Esophagus (tissue), 2 donors: ENCODE measurements around the gene CLRN1. TPM values are rescaled to one million over a fixed set of nuclear protein-coding genes. Genes with fewer than 3 reads are reported as not detected.

ENCODE experiments used
- H3K27ac ChIP-seq, 2 donors: one replicate each; pipeline ENCODE4 v1.5.1; 2013; ENCODE audit warnings: low read depth in 2 of 2, mild to moderate bottlenecking in 2 of 2, inconsistent platforms in 1 of 2, low read length in 1 of 2, moderate library complexity in 1 of 2
- H3K27me3 ChIP-seq, 2 donors: one replicate each; pipeline ENCODE4 v1.6.1; 2013; ENCODE audit warnings: low read length in 2 of 2, control low read depth in 1 of 2, mild to moderate bottlenecking in 1 of 2; ENCODE audit not compliant: insufficient read depth in 2 of 2, control insufficient read depth in 1 of 2
- H3K36me3 ChIP-seq, 2 donors: one replicate each; pipeline ENCODE4 v1.6.1; 2013; ENCODE audit warnings: low read length in 1 of 2; ENCODE audit not compliant: control insufficient read depth in 2 of 2, insufficient read depth in 2 of 2
- H3K4me1 ChIP-seq, 2 donors: one replicate each; pipeline ENCODE4 v1.6.1; 2013; ENCODE audit warnings: low read length in 1 of 2; ENCODE audit not compliant: control insufficient read depth in 2 of 2, insufficient read depth in 2 of 2
- H3K4me3 ChIP-seq, 2 donors: one replicate each; pipeline ENCODE4 v1.5.1; 2013; ENCODE audit warnings: low read length in 2 of 2, mild to moderate bottlenecking in 2 of 2, low read depth in 1 of 2, moderate library complexity in 1 of 2
- H3K9me3 ChIP-seq, 2 donors: one replicate each; pipeline ENCODE4 v1.6.1; 2013; ENCODE audit warnings: mild to moderate bottlenecking in 2 of 2, low read depth in 1 of 2, low read length in 1 of 2, moderate library complexity in 1 of 2; ENCODE audit not compliant: control insufficient read depth in 2 of 2, insufficient read depth in 1 of 2
- WGBS, 2 donors: extraction: QIAGEN DNeasy Blood & Tissue Kit; methylation state at CpG; one replicate each; pipeline ENCODE4 v1.1.7; 2013; 5-methylcytosine and 5-hydroxymethylcytosine counted together
- polyA plus RNA-seq, 2 donors: library from polyadenylated mRNA; stranded (reverse); fragments of 200-250 nt; gene quantifications; one replicate each; pipeline ENCODE4 v1.2.3, GENCODE V29; 2013
- donor health status: healthy with polysubstance abuse.
- donor health status: Bipolar disorder and iron deficiency.

CLRN1 gene
- polyA plus RNA-seq, 2 donors: not detected

DNA sequence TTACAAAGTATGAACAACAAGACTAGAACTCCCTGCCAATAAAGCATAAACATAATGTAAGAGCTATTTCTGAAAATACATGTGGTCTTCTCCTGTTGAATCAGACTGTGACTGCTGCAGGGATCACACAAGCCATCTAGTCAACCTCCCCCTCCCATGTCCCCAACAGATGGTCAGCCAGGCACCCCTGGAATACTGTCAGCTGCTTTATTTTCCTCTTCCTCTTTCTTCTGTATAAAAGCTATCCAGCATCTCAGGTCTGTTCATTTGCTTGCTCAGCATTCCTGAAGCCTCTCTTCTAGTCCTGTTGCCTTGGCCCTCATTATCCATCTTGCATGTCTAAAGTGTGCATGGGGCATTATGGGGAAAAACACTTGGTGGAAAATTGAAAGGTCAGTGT lies 60.8 kb downstream of the CLRN1 start:
- Histone ChIP-seq H3K9me3 (peaks cover 0 to 2% of the 10 kb centered on the region in 2 donors), H3K4me1 (no peaks in the 10 kb centered on the region), H3K27me3 (no peaks in the 10 kb centered on the region), H3K4me3 (no peak overlapping the region), H3K27ac (no peak overlapping the region), H3K36me3 (no peaks in the 10 kb centered on the region)

GRCh38 chr3:150906461-150906860 lies 66.1 kb downstream of the CLRN1 start:
- Histone ChIP-seq H3K27me3 (peaks cover 0 to 3% of the 10 kb centered on the region in 2 donors), H3K27ac (no peak overlapping the region), H3K4me3 (no peak overlapping the region), H3K4me1 (no peaks in the 10 kb centered on the region), H3K9me3 (peaks cover 0 to 2% of the 10 kb centered on the region in 2 donors), H3K36me3 (no peaks in the 10 kb centered on the region)
- 62 to 67% methylated on average over 1 of the region's 1 CpG for WGBS, 2 donors

DNA sequence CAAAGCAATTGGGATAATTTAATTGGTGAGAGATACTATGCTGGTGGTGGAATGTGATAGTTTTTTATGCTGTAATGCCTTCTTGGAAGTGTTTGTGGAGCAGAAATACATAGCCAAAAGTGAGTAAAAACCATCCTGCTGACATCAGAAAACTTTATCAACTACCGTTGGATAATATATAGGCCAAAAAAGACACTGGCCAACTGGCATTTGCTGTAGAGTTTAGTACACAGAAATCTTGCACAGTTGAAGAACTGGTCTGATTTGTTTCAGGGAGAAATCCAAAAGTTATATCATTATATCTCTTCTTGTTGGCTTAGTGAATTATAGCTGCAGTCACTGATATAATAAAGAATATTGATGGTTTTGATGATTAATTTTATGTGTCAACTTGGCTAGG lies 66.8 kb downstream of the CLRN1 start:
- Histone ChIP-seq H3K4me1 (no peaks in the 10 kb centered on the region), H3K4me3 (no peak overlapping the region), H3K9me3 (peaks cover 0 to 2% of the 10 kb centered on the region in 2 donors), H3K27ac (no peak overlapping the region), H3K27me3 (peaks cover 0 to 3% of the 10 kb centered on the region in 2 donors), H3K36me3 (no peaks in the 10 kb centered on the region)
- 33 to 34% methylated on average over 1 of the region's 1 CpG for whole genome bisulfite sequencing, 2 donors

DNA sequence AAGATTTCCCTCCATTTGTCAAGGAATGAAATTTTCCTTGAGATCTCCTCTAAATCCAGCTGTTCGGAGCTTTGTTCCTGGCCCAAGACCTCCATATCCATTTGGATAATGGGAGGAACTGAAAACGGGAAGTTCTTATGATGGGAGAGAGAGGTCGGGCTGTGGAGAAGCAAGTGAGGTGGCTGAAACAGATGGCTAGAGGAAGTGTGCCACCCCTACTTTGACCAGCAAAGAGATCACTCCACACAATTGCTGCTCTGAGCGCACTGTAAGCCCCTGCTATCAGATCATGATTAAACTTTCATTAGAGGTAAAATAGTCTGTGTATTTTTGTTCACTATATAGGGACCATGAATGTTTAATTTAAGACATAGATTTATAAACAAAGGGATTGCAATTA lies 67.2 kb downstream of the CLRN1 start, which contains the start of gene MINDY4B:
Gene MINDY4B, minus strand, starts transcription at position 101 of the 400 bp plus-strand sequence. Its CDS starts 0 bp downstream, at position 101.
- H3K4me3 ChIP-seq: no peak within 1 kb of the TSS
- H3K36me3 ChIP-seq: no peaks in the 10 kb centered on the region
- WGBS, 2 donors: 73 to 77% methylated on average over 4 of the region's 4 CpGs

DNA sequence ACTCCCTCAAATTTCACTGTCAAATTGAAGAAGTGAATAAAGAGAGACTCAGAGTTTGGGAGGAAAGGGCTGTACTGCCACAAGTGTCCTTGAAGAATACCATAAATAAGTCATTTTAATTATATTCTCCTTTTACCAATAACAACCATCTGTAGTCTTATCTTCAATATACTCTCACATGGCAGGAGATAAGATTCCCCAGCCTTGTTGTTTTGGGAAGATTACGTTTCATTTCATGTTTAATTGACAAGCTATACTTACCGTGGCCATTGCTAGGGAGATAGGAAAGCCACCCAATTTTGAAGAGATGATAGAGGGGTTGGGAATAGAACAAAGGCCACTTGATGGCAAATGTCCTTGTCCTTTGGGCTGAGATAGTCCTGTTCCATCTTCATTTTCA lies 69.5 kb downstream of the CLRN1 start:
- no peak overlapping the region for H3K27ac ChIP-seq
- 70 to 78% methylated on average over 2 of the region's 2 CpGs for WGBS, 2 donors
- peaks cover 0 to 3% of the 10 kb centered on the region in 2 donors for H3K27me3 ChIP-seq
- H3K9me3 ChIP-seq: peaks cover 0 to 2% of the 10 kb centered on the region in 2 donors
- H3K36me3 ChIP-seq: no peaks in the 10 kb centered on the region
- no peaks in the 10 kb centered on the region for H3K4me1 ChIP-seq
- H3K4me3 ChIP-seq: no peak overlapping the region

More for the DNA sequence above, 67.2 kb downstream of the CLRN1 start, which contains the start of gene MINDY4B:
- H3K27ac ChIP-seq: no peak within 1 kb of the TSS
- peaks cover 0 to 2% of the 10 kb centered on the region in 2 donors for H3K9me3 ChIP-seq
- peaks cover 0 to 3% of the 10 kb centered on the region in 2 donors for H3K27me3 ChIP-seq
- no peaks in the 10 kb centered on the region for H3K4me1 ChIP-seq

- H3K27ac ChIP-seq: no peak overlapping the region
- no peak overlapping the region for H3K4me3 ChIP-seq
- no peaks in the 10 kb centered on the region for H3K4me1 ChIP-seq
- no peaks in the 10 kb centered on the region for H3K9me3 ChIP-seq
- H3K36me3 ChIP-seq: no peaks in the 10 kb centered on the region
- 86% methylated on average over 10 of the region's 10 CpGs for WGBS, 2 donors
- H3K27me3 ChIP-seq: peaks cover 0 to 3% of the 10 kb centered on the region in 2 donors
Measured at GRCh38 chr3:150901793-150902192, 70.7 kb downstream of the CLRN1 start.

DNA sequence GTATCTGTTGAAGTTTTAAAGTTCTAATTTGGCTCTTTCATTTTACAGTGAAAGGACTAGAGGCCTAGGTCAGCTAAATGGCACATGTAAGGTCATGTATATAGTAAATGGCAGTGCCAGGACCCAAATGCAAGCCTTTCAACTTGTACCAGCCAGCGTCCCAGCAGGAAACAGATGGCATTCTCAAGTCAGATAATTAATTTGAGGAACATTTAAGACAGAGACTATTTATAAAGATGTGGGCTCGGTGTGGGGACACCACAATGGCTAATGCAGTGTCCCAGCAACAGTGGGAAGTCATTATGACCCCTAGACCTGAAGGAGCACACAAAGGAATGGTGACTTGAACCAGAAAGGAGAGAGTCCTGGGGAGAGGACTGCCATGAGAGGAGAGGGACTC lies 73.4 kb downstream of the CLRN1 start:
- WGBS, 2 donors: 57 to 65% methylated on average over 2 of the region's 2 CpGs
- H3K27me3 ChIP-seq: no peaks in the 10 kb centered on the region
- H3K4me1 ChIP-seq: no peaks in the 10 kb centered on the region
- H3K36me3 ChIP-seq: no peaks in the 10 kb centered on the region
- no peak overlapping the region for H3K4me3 ChIP-seq
- no peaks in the 10 kb centered on the region for H3K9me3 ChIP-seq
- no peak overlapping the region for H3K27ac ChIP-seq

GRCh38 chr3:150898046-150898754 lies 74.3 kb downstream of the CLRN1 start:
- no peaks in the 10 kb centered on the region for H3K27me3 ChIP-seq
- H3K9me3 ChIP-seq: no peaks in the 10 kb centered on the region
- WGBS, 2 donors: 66 to 67% methylated on average over 3 of the region's 3 CpGs
- no peak overlapping the region for H3K27ac ChIP-seq
- no peak overlapping the region for H3K4me3 ChIP-seq
- no peaks in the 10 kb centered on the region for H3K36me3 ChIP-seq
- H3K4me1 ChIP-seq: no peaks in the 10 kb centered on the region

DNA sequence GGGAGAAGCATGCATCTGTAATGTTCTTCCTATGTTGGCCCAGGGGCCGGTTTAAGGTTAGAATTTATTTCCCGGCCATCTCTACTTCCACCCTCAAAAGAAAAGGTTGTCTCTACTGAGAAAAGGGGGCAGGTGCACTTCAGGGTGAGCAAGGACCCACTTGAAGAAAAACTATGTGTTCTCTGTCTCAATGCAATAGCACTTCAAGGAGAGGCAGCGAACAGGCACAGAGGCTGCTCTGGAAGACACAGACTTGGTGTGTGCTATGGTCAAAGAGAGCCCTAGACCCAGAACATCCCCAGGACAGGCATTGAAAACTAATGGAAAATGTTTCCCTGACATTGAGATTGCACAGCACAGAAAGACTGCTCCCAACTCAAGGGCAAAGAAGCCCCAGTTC lies 74.9 kb downstream of the CLRN1 start:
- H3K4me3 ChIP-seq: no peak overlapping the region
- no peaks in the 10 kb centered on the region for H3K27me3 ChIP-seq
- no peaks in the 10 kb centered on the region for H3K9me3 ChIP-seq
- no peak overlapping the region for H3K27ac ChIP-seq
- no peaks in the 10 kb centered on the region for H3K36me3 ChIP-seq
- WGBS, 2 donors: 86 to 92% methylated on average over 3 of the region's 3 CpGs
- H3K4me1 ChIP-seq: no peaks in the 10 kb centered on the region

DNA sequence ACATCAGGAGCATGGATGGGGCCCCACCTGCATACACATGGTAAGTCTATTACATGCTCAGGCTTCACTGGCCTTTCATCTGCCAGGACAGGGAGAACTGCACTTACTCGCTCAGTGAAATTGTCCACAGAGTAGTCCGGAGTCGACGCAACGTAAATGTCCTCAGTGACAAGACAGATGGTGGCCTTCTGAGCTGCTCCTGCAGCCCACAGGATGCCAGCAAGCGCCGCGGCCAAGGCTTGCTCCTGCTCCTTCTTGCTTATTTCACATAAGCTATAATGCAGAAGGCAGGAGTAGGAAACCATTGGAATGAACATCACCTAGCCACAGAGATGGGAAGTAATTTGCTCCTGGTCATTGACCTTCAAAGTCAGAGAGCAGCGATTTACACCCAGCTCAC lies 81.7 kb downstream of the CLRN1 start:
- Histone ChIP-seq H3K4me1 (no peaks in the 10 kb centered on the region), H3K27me3 (no peaks in the 10 kb centered on the region), H3K4me3 (no peak overlapping the region), H3K9me3 (peaks cover 0 to 3% of the 10 kb centered on the region in 2 donors), H3K36me3 (no peaks in the 10 kb centered on the region), H3K27ac (no peak overlapping the region)
- WGBS, 2 donors: 91 to 92% methylated on average over 9 of the region's 9 CpGs
